Sigmoid colon (tissue), 3 donors: ENCODE measurements around the gene TNPO3.

Experiments
- CTCF ChIP-seq, 4 experiments: fragments of 450-650 bp in 3 of 4; fragments of 200-600 bp in 1 of 4; IDR thresholded peaks; one replicate each; pipeline ENCODE4 v1.5.1; 2016 to 2019; ENCODE audit warnings: antibody characterized with exemption in 4 of 4, mild to moderate bottlenecking in 3 of 4, moderate library complexity in 2 of 4
- POLR2A ChIP-seq, 2 donors: fragments of 450-650 bp; IDR thresholded peaks; one replicate each; pipeline ENCODE4 v1.6.1; 2016; ENCODE audit warnings: antibody characterized with exemption in 2 of 2, mild to moderate bottlenecking in 2 of 2, moderate library complexity in 2 of 2

- TF ChIP-seq CTCF (IDR thresholded peaks at IDR 0.05) (no peak), POLR2A (IDR thresholded peaks at IDR 0.05) (no peak)
Measured at GRCh38 chr7:128946936-128947830, 107.7 kb downstream of the TNPO3 start.
